Bronchial epithelial cell (primary cell): ENCODE data around the gene SCO1. TPM values are rescaled to one million over a fixed set of nuclear protein-coding genes. Genes with fewer than 3 reads are reported as not detected.

Source experiments
- DNase-seq: peaks from one replicate; pipeline ENCODE4 v3.0.0-alpha.2; 2010; ENCODE audit warnings: low read depth
- FAIRE-seq: peaks from 2 replicates; lab custom pipeline; 2011; peaks lifted over from hg19 to GRCh38; lab: Jason Lieb, UNC
- H3K27me3 ChIP-seq: 2 replicates; pipeline ENCODE4 v1.5.1; 2011; ENCODE audit warnings: low read length; ENCODE audit not compliant: control insufficient read depth, insufficient read depth
- H3K36me3 ChIP-seq: 2 replicates; pipeline ENCODE4 v1.5.1; 2011; ENCODE audit warnings: low read length; ENCODE audit not compliant: control insufficient read depth, insufficient read depth
- H3K4me3 ChIP-seq: 2 replicates; pipeline ENCODE4 v1.5.1; 2011; ENCODE audit warnings: mild to moderate bottlenecking, low read depth, low read length, control low read depth
- CTCF ChIP-seq: IDR thresholded peaks from 2 replicates; pipeline ENCODE4 v1.5.1; 2011; ENCODE audit warnings: mild to moderate bottlenecking, moderate library complexity, low read length, control low read depth, inconsistent platforms; ENCODE audit not compliant: insufficient read depth, severe bottlenecking
- total RNA-seq: library from RNA; depleted of rRNA; stranded (reverse); fragments of >200 nt; gene quantifications from 2 replicates; pipeline ENCODE4 v1.2.1, GENCODE V29; 2014

Gene SCO1
- total RNA-seq, 1 donor from 2014 or later = 24.2 TPM

DNA sequence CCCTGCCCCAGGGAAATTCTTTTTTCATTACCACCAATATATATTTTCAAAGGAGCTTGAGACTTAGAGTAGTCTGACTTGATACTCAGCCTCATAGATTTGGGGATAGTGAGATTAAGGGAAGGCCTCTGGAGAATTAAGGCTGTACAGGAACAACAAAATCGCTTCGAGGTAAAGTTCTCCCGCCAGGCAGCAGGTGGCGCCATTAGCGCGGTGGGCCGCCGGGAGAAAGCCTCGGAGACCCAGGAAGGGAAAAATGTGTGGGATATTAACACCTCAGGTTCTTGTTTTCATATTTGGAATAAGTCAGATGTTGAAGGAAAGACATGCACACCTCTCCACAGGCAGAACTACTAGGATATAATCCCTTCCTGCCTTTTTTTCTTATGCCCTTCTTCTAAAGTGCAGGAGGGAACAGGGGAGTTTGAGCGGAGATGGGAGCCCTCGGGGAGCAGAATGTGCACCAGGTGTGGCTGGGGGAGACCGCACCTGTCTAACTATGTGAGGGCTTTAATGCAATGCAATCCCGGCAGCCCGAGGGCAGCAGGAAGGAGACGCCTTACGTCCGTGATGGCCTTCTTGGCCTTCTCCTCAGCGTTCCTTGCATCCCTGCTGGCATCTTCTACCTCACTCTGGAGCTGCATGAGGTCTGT, 66.2 kb downstream of the SCO1 start:
- FAIRE-seq = no peak
- no peak overlapping the region for H3K4me3 ChIP-seq
- H3K27me3 ChIP-seq = no peaks in the 10 kb centered on the region
- TF ChIP-seq CTCF = peak; percentile 82
- peaks cover 2% of the 10 kb centered on the region for H3K36me3 ChIP-seq
- peak; percentile 10 for DNase-seq

- Histone ChIP-seq H3K27me3 (no peaks in the 10 kb centered on the region), H3K36me3 (peaks cover 2% of the 10 kb centered on the region), H3K4me3 (no peak overlapping the region)
- TF ChIP-seq CTCF = no peak
- FAIRE-seq (no peak), DNase-seq (no peak)
These were observed 67.6 kb downstream of the SCO1 start for GRCh38 chr17:10629706-10630105.

- DNase-seq = no peak
- Histone ChIP-seq H3K27me3 (no peaks in the 10 kb centered on the region), H3K4me3 (no peak overlapping the region), H3K36me3 (peaks cover 2% of the 10 kb centered on the region)
- peak; percentile 26 for TF ChIP-seq CTCF
- no peak for FAIRE-seq
These were observed 68.6 kb downstream of the SCO1 start for GRCh38 chr17:10628756-10629155.

DNA sequence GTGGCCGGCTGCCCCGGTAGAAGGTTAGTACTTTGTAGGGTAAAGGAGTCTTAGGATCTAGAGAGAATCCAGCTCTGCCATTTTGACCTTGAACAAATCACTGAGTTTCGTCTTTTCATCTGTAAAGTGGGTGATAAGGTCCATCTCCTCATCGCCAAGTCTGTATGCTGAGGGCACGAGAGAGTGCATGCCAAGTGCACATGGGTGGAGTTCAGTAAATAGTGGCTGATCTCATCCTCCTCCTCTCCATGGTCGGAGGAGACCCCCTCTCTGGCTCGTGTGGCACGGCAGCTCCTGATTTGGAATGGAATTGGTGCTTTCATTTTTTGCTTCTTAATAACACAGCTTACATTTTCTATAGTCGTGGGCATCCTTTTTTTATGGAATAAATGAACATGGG, 70.9 kb downstream of the SCO1 start:
- DNase-seq (no peak), FAIRE-seq (no peak)
- no peak for TF ChIP-seq CTCF
- H3K36me3 ChIP-seq = peaks cover 2% of the 10 kb centered on the region
- H3K27me3 ChIP-seq = no peaks in the 10 kb centered on the region
- H3K4me3 ChIP-seq = no peak overlapping the region

GRCh38 chr17:10624969-10625368, 72.4 kb downstream of the SCO1 start:
- TF ChIP-seq CTCF = no peak
- DNase-seq (no peak), FAIRE-seq (no peak)
- peaks cover 2% of the 10 kb centered on the region for H3K36me3 ChIP-seq
- no peaks in the 10 kb centered on the region for H3K27me3 ChIP-seq
- H3K4me3 ChIP-seq = no peak overlapping the region
